Lower lobe of right lung (tissue), 2 donors: ENCODE measurements around the gene PRIMPOL. TPM values are rescaled to one million over a fixed set of nuclear protein-coding genes. Genes with fewer than 3 reads are reported as not detected.

Experiments
- ATAC-seq, 2 donors: fragments of 200-7000 bp; cut with Tn5 transposase; one replicate each; pipeline ENCODE4 v1.9.1; 2020 to 2022; ENCODE audit warnings: mild to moderate bottlenecking in 2 of 2, moderate library complexity in 2 of 2
- DNase-seq: peaks from one replicate; pipeline ENCODE4 v3.0.0-alpha.2; 2020
- H3K27ac ChIP-seq: fragments of 200-600 bp; one replicate; pipeline ENCODE4 v1.8.0; 2022
- H3K27me3 ChIP-seq: fragments of 200-600 bp; one replicate; pipeline ENCODE4 v1.8.0; 2022; ENCODE audit warnings: low read depth
- H3K36me3 ChIP-seq: fragments of 200-600 bp; one replicate; pipeline ENCODE4 v1.8.0; 2022; ENCODE audit warnings: mild to moderate bottlenecking
- H3K4me1 ChIP-seq: fragments of 200-600 bp; one replicate; pipeline ENCODE4 v1.8.0; 2022
- H3K4me3 ChIP-seq: fragments of 200-600 bp; one replicate; pipeline ENCODE4 v1.8.0; 2022; ENCODE audit warnings: mild to moderate bottlenecking
- H3K9me3 ChIP-seq: fragments of 200-600 bp; one replicate; pipeline ENCODE4 v1.8.0; 2022
- intact Hi-C: fragments of 100-400 bp; cut with DNase I; formaldehyde crosslinking; loops from one replicate; pipeline ENCODE4 v1.11.0; 2022
- total RNA-seq: library from RNA; stranded (reverse); fragmentation: NEBNext Ultra II Directional; extraction: Animal tissue kit (Norgen Biotek cat#: 25700); gene quantifications from one replicate; pipeline ENCODE4 v1.2.1, GENCODE V29; 2021
- TF ChIP-seq, protein P1 (sequence below): fragments of 200-600 bp; IDR thresholded peaks from one replicate; pipeline ENCODE4 v1.8.0; 2022; ENCODE audit warnings: antibody characterized with exemption, mild to moderate bottlenecking
- donor health status: DM: no; HTN: yes; CAD: no; lungs with severe emphysema.

PRIMPOL gene
- total RNA-seq, 1 donor from 2014 or later: 14.0 TPM

DNA sequence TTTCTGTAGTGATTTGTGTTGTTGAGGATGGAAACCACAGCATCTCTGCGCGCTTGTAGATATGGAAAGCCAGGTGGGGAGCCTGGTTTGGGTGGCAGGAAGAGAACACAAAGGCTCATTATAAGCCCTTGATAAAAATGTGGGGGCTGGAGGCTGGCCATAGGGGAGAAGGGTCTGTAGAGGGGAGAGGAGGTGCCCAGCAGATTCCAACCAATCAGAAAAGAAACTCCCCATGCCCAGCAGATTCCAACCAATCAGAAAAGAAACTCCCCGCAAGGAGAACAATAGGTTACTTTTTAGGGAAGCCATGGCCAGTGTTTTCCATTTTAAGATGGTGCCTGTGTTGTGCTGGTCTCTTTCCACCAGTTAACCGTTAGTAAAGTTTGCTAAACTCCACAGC, 94.1 kb downstream of the PRIMPOL start:
- Histone ChIP-seq H3K9me3 (no peaks in the 10 kb centered on the region), H3K4me1 (peaks cover 41% of the 10 kb centered on the region), H3K36me3 (no peaks in the 10 kb centered on the region), H3K27ac (no peak overlapping the region), H3K4me3 (no peak overlapping the region), H3K27me3 (no peaks in the 10 kb centered on the region)
- TF ChIP-seq, protein P1, sequence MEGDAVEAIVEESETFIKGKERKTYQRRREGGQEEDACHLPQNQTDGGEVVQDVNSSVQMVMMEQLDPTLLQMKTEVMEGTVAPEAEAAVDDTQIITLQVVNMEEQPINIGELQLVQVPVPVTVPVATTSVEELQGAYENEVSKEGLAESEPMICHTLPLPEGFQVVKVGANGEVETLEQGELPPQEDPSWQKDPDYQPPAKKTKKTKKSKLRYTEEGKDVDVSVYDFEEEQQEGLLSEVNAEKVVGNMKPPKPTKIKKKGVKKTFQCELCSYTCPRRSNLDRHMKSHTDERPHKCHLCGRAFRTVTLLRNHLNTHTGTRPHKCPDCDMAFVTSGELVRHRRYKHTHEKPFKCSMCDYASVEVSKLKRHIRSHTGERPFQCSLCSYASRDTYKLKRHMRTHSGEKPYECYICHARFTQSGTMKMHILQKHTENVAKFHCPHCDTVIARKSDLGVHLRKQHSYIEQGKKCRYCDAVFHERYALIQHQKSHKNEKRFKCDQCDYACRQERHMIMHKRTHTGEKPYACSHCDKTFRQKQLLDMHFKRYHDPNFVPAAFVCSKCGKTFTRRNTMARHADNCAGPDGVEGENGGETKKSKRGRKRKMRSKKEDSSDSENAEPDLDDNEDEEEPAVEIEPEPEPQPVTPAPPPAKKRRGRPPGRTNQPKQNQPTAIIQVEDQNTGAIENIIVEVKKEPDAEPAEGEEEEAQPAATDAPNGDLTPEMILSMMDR: no peak
- ATAC-seq (no peak), DNase-seq (no peak)
- intact Hi-C loops: no loop called here

DNA sequence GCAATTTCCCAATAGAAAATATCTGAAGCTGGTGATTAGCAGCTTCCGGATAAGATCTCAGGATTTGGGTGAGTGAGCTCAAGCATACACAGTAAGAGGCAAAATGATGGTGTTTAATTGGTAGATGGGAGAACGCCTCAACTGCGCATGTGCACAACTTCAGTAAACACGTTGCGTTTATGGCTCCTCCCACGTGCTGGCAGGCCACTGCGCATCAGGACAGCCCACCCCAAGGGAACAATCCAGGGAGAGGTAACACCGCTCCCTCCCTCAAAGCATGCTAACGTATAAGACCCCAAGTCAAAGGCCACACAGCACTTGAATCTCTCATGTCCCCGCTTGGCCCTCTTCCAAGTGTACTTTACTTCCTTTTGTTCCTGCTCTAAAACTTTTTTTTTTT, 94.7 kb downstream of the PRIMPOL start:
- Histone ChIP-seq H3K36me3 (no peaks in the 10 kb centered on the region), H3K4me3 (no peak overlapping the region), H3K9me3 (no peaks in the 10 kb centered on the region), H3K4me1 (peaks cover 42% of the 10 kb centered on the region), H3K27me3 (no peaks in the 10 kb centered on the region), H3K27ac (no peak overlapping the region)
- intact Hi-C loops: no loop called here
- DNase-seq (no peak), ATAC-seq (no peak)
- TF ChIP-seq, protein P1: no peak

Other genes with a start within 250 kb of the PRIMPOL start
- gene IRF2, start 175.2 kb upstream of the PRIMPOL start, total RNA-seq: 53.3 TPM
- gene CASP3, start 291 bp upstream of the PRIMPOL start, total RNA-seq: 17.8 TPM
- gene CENPU, start 84.4 kb downstream of the PRIMPOL start, total RNA-seq: 2.2 TPM
- 321 TPM for gene ACSL1, start 176.2 kb downstream of the PRIMPOL start, total RNA-seq